Measurements from ENCODE around the gene NUDT14.
A peak's percentile ranks its signal among the peaks of the same experiment; 100 is the strongest.

NUDT14 gene

GRCh38 chr14:105171004-105171673 is 10.0 kb downstream of the NUDT14 start:
- no peak overlapping the region for H2BK12ac ChIP-seq (ENCODE audit: low read length)
- DNase-seq = peak; percentile 82 to 84
- no peak overlapping the region for H3K4me2 ChIP-seq (ENCODE audit: low read length)
- H3K23ac ChIP-seq (ENCODE audit: low read length) = no peak overlapping the region
- no CpG with 5 or more reads among the region's 19 CpGs for WGBS (ENCODE audit: extremely low coverage, insufficient coverage, insufficient read length)
- no peak overlapping the region for H3K9ac ChIP-seq (ENCODE audit: low read length)
- no peaks in the 10 kb centered on the region for H3K79me2 ChIP-seq (ENCODE audit: control insufficient read depth, insufficient read depth, low read length, poor library complexity)
- H3K27ac ChIP-seq (ENCODE audit: low read depth, low read length) = no peak overlapping the region
- no peak overlapping the region for H2AK5ac ChIP-seq (ENCODE audit: low read length)
- H2AFZ ChIP-seq (ENCODE audit: insufficient read depth, low read length, poor library complexity) = no peak overlapping the region
- peaks cover 29% of the 10 kb centered on the region for H3K27me3 ChIP-seq (ENCODE audit: insufficient read depth, low read length)
- no peak overlapping the region for H3K4me3 ChIP-seq (ENCODE audit: low read depth, low read length)
- H3K18ac ChIP-seq (ENCODE audit: low read length) = no peak overlapping the region
- H4K12ac ChIP-seq (ENCODE audit: low read depth, low read length) = no peak overlapping the region
- H3K14ac ChIP-seq (ENCODE audit: low read length) = no peak overlapping the region
- no peak overlapping the region for H4K8ac ChIP-seq (ENCODE audit: low read depth, low read length)
- H3K4ac ChIP-seq (ENCODE audit: low read depth, low read length) = no peak overlapping the region
- no peak overlapping the region for H4K91ac ChIP-seq (ENCODE audit: low read depth, low read length)
- H2BK120ac ChIP-seq (ENCODE audit: insufficient read depth, low read length, poor library complexity) = no peak overlapping the region
- no peaks in the 10 kb centered on the region for H3K36me3 ChIP-seq (ENCODE audit: control insufficient read depth in 1 of 2, insufficient read depth in 2 of 2, low read length in 2 of 2)
- peaks cover 7 to 8% of the 10 kb centered on the region in 2 experiments for H3K4me1 ChIP-seq (ENCODE audit: control insufficient read depth in 1 of 2, insufficient read depth in 2 of 2, low read length in 2 of 2)
- no peaks in the 10 kb centered on the region for H3K79me1 ChIP-seq (ENCODE audit: low read length)
- H3K9me3 ChIP-seq (ENCODE audit: insufficient read depth, low read depth, low read length) = peaks cover 3% of the 10 kb centered on the region
- no peak overlapping the region for H2BK5ac ChIP-seq (ENCODE audit: low read depth, low read length, poor library complexity)

GRCh38 chr14:105169776-105170655 is 11.1 kb downstream of the NUDT14 start:
- Histone ChIP-seq H2BK5ac (ENCODE audit: low read depth, low read length, poor library complexity) (no peak overlapping the region), H3K9ac (ENCODE audit: low read length) (no peak overlapping the region), H2AFZ (ENCODE audit: insufficient read depth, low read length, poor library complexity) (no peak overlapping the region), H3K14ac (ENCODE audit: low read length) (no peak overlapping the region), H3K23ac (ENCODE audit: low read length) (no peak overlapping the region), H2BK120ac (ENCODE audit: insufficient read depth, low read length, poor library complexity) (no peak overlapping the region), H3K79me2 (ENCODE audit: control insufficient read depth, insufficient read depth, low read length, poor library complexity) (no peaks in the 10 kb centered on the region), H3K18ac (ENCODE audit: low read length) (no peak overlapping the region), H3K4me1 (ENCODE audit: control insufficient read depth in 1 of 2, insufficient read depth in 2 of 2, low read length in 2 of 2) (peaks cover 7 to 8% of the 10 kb centered on the region in 2 experiments), H4K12ac (ENCODE audit: low read depth, low read length) (no peak overlapping the region), H2AK5ac (ENCODE audit: low read length) (no peak overlapping the region), H3K4ac (ENCODE audit: low read depth, low read length) (no peak overlapping the region), H3K36me3 (ENCODE audit: control insufficient read depth in 1 of 2, insufficient read depth in 2 of 2, low read length in 2 of 2) (no peaks in the 10 kb centered on the region), H4K91ac (ENCODE audit: low read depth, low read length) (no peak overlapping the region), H3K4me2 (ENCODE audit: low read length) (no peak overlapping the region), H3K27me3 (ENCODE audit: insufficient read depth, low read length) (peaks cover 29% of the 10 kb centered on the region), H3K27ac (ENCODE audit: low read depth, low read length) (no peak overlapping the region), H3K4me3 (ENCODE audit: low read depth, low read length) (no peak overlapping the region), H3K79me1 (ENCODE audit: low read length) (no peaks in the 10 kb centered on the region), H2BK12ac (ENCODE audit: low read length) (no peak overlapping the region), H4K8ac (ENCODE audit: low read depth, low read length) (no peak overlapping the region), H3K9me3 (ENCODE audit: insufficient read depth, low read depth, low read length) (peaks cover 7% of the 10 kb centered on the region)
- WGBS (ENCODE audit: extremely low coverage, insufficient coverage, insufficient read length) = no CpG with 5 or more reads among the region's 22 CpGs
- DNase-seq = no peak

- Histone ChIP-seq H3K4me2 (ENCODE audit: low read length) (peak overlapping the region; percentile 65), H2BK12ac (ENCODE audit: low read length) (no peak overlapping the region), H3K4me3 (ENCODE audit: low read depth, low read length) (no peak overlapping the region), H3K23ac (ENCODE audit: low read length) (no peak overlapping the region), H3K14ac (ENCODE audit: low read length) (no peak overlapping the region), H3K9me3 (ENCODE audit: insufficient read depth, low read depth, low read length) (peaks cover 8% of the 10 kb centered on the region), H2BK5ac (ENCODE audit: low read depth, low read length, poor library complexity) (no peak overlapping the region), H4K12ac (ENCODE audit: low read depth, low read length) (no peak overlapping the region), H3K9ac (ENCODE audit: low read length) (no peak overlapping the region), H3K4ac (ENCODE audit: low read depth, low read length) (no peak overlapping the region), H4K91ac (ENCODE audit: low read depth, low read length) (no peak overlapping the region), H3K79me2 (ENCODE audit: control insufficient read depth, insufficient read depth, low read length, poor library complexity) (no peaks in the 10 kb centered on the region), H2AFZ (ENCODE audit: insufficient read depth, low read length, poor library complexity) (no peak overlapping the region), H3K18ac (ENCODE audit: low read length) (no peak overlapping the region), H2AK5ac (ENCODE audit: low read length) (no peak overlapping the region), H3K36me3 (ENCODE audit: control insufficient read depth in 1 of 2, insufficient read depth in 2 of 2, low read length in 2 of 2) (no peaks in the 10 kb centered on the region), H3K79me1 (ENCODE audit: low read length) (no peaks in the 10 kb centered on the region), H3K27me3 (ENCODE audit: insufficient read depth, low read length) (peaks cover 29% of the 10 kb centered on the region), H4K8ac (ENCODE audit: low read depth, low read length) (no peak overlapping the region), H3K4me1 (ENCODE audit: control insufficient read depth in 1 of 2, insufficient read depth in 2 of 2, low read length in 2 of 2) (peaks cover 7 to 8% of the 10 kb centered on the region in 2 experiments), H3K27ac (ENCODE audit: low read depth, low read length) (no peak overlapping the region), H2BK120ac (ENCODE audit: insufficient read depth, low read length, poor library complexity) (no peak overlapping the region)
- peak in 1 of 2 donors; percentile 24 for DNase-seq
- WGBS (ENCODE audit: extremely low coverage, insufficient coverage, insufficient read length) = no CpG with 5 or more reads among the region's 54 CpGs
Observed at GRCh38 chr14:105168979-105169507, 12.1 kb downstream of the NUDT14 start.

DNA sequence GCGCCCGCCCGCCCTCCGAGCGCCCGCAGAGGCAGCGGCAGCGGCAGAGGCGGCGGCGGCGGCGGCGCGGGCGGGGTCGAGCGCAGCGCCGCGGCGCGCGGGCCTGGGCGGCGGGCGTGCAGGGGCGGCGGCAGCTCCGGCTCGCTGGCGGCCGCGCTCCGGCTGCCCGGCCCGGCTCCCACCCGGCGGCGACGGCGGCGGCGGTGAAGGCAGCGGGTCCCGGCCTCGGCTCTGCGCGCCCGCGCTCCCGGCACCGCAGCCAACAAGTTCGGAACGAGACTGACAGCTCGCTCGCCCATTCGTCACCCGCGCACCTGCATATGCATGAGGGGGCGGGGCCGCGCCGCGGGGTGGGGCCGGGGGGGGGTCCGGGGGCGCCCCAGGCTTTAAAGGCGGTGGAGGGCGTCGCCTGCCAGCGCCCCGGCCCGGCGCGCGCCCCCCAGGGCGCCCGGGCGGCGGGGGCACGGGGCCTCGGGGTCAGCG is 12.6 kb downstream of the NUDT14 start, which contains the start of gene JAG2:
Gene JAG2, minus strand, starts transcription at position 281 of the 483 bp plus-strand sequence. CDS start 356 bp downstream, outside the sequence.
- no peak within 1 kb of the TSS for H2BK5ac ChIP-seq (ENCODE audit: low read depth, low read length, poor library complexity)
- H3K9ac ChIP-seq (ENCODE audit: low read length) = no peak within 1 kb of the TSS
- no peak within 1 kb of the TSS for H2AFZ ChIP-seq (ENCODE audit: insufficient read depth, low read length, poor library complexity)
- H3K27ac ChIP-seq (ENCODE audit: low read depth, low read length) = no peak within 1 kb of the TSS
- H3K79me1 ChIP-seq (ENCODE audit: low read length) = no peaks in the 10 kb centered on the region
- WGBS (ENCODE audit: extremely low coverage, insufficient coverage, insufficient read length) = no CpG with 5 or more reads among the region's 84 CpGs
- no peak within 1 kb of the TSS for H2BK120ac ChIP-seq (ENCODE audit: insufficient read depth, low read length, poor library complexity)
- no peaks in the 10 kb centered on the region for H3K36me3 ChIP-seq (ENCODE audit: control insufficient read depth in 1 of 2, insufficient read depth in 2 of 2, low read length in 2 of 2)
- H4K91ac ChIP-seq (ENCODE audit: low read depth, low read length) = no peak within 1 kb of the TSS
- H4K12ac ChIP-seq (ENCODE audit: low read depth, low read length) = no peak within 1 kb of the TSS
- no peak within 1 kb of the TSS for H2BK12ac ChIP-seq (ENCODE audit: low read length)
- H3K4me1 ChIP-seq (ENCODE audit: control insufficient read depth in 1 of 2, insufficient read depth in 2 of 2, low read length in 2 of 2) = peaks cover 7 to 8% of the 10 kb centered on the region in 2 experiments
- H3K4me2 ChIP-seq (ENCODE audit: low read length) = peak within 1 kb of the TSS; percentile 65
- H3K9me3 ChIP-seq (ENCODE audit: insufficient read depth, low read depth, low read length) = peaks cover 8% of the 10 kb centered on the region
- no peak within 1 kb of the TSS for H4K8ac ChIP-seq (ENCODE audit: low read depth, low read length)
- H3K18ac ChIP-seq (ENCODE audit: low read length) = no peak within 1 kb of the TSS
- peak within 1 kb of the TSS; percentile 43 for H3K4me3 ChIP-seq (ENCODE audit: low read depth, low read length)
- H3K79me2 ChIP-seq (ENCODE audit: control insufficient read depth, insufficient read depth, low read length, poor library complexity) = no peaks in the 10 kb centered on the region
- H3K23ac ChIP-seq (ENCODE audit: low read length) = no peak within 1 kb of the TSS
- H2AK5ac ChIP-seq (ENCODE audit: low read length) = no peak within 1 kb of the TSS
- peak in 1 of 2 donors; percentile 53 for DNase-seq
- H3K4ac ChIP-seq (ENCODE audit: low read depth, low read length) = no peak within 1 kb of the TSS
- peaks cover 29% of the 10 kb centered on the region for H3K27me3 ChIP-seq (ENCODE audit: insufficient read depth, low read length)
- no peak within 1 kb of the TSS for H3K14ac ChIP-seq (ENCODE audit: low read length)
